Astrocyte of the spinal cord (primary cell): ENCODE data around the gene HINT1.
A peak's percentile ranks its signal among the peaks of the same experiment; 100 is the strongest.

ENCODE experiments used
- DNase-seq: peaks from one replicate; pipeline ENCODE4 v3.0.0; 2011; ENCODE audit warnings: low read depth, low spot score
- H3K4me3 ChIP-seq: 2 replicates; pipeline ENCODE4 v1.5.1; 2011; ENCODE audit warnings: low read depth, mild to moderate bottlenecking, low read length, moderate library complexity
- CTCF ChIP-seq: IDR thresholded peaks from 2 replicates; pipeline ENCODE4 v1.5.1; 2012; ENCODE audit warnings: low read depth, mild to moderate bottlenecking, low read length, inconsistent platforms
- in situ Hi-C: cut with HindIII; loops from 2 replicates; pipeline ENCODE4 v1.10.0; 2017; ENCODE audit warnings: low sequenced_read_pairs

The HINT1 gene

GRCh38 chr5:131209175-131209505, 44.1 kb upstream of the HINT1 start:
- H3K4me3 ChIP-seq = no peak overlapping the region
- no peak for TF ChIP-seq CTCF
- no peak for DNase-seq
- in situ Hi-C loops = no loop called here

DNA sequence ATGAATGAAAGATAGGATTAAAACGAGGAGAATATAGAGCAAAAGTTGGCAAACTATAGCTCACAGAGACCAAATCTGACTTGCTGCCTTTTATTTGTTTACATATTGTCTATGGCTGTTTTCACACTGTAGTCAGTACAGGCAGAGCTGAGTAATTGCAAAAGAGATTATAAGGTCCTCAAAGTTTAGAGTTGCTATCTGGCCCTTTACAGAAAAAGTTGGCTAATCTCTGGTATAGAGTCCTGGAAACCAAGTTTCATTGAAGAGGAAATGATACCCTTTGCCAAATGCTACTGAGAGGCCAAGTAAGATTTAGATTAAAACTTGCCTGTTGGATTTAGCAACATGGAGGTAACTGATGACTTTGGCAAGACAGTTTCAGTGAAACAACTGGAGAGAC, 41.7 kb upstream of the HINT1 start:
- H3K4me3 ChIP-seq = no peak overlapping the region
- in situ Hi-C loops = no loop called here
- DNase-seq = no peak
- no peak for TF ChIP-seq CTCF

DNA sequence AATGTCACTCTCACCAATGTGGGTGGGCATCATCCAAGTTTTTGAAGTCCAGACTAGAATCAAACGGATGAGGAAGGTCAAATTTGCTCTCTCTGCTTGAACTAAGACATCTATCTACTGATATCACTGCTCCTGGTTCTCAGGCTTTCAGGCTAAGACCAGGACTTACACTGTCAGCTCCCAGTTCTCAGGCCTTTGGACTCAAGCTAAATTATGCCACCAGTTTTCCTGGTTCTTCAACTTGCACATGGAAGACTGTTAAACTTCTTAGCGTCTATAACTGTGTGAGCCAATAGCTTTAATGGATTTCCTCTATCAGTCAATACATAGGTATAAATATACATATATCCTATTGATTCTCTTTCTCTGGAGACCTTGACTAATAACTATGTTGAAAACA, 41.0 kb upstream of the HINT1 start:
- DNase-seq = no peak
- in situ Hi-C loops = no loop called here
- no peak overlapping the region for H3K4me3 ChIP-seq
- no peak for TF ChIP-seq CTCF

DNA sequence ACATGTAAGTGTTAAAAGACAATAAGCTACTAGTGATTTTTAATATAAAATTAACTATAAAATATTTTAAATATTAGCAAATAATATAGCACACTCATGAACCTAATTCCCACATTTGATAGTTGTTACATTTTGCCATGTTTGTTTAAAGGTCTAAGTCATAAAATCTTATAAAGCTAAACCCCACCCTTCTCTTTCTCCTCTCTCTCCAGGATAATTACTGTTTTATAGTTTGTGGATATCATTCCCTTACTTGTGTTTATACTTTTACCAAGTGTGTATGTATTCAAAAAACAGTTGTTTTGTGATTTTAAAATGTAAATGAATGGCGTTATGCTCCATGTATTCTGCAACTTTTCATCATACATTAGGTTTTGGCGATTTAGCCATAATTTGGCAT, 39.9 kb upstream of the HINT1 start:
- no peak for TF ChIP-seq CTCF
- no peak overlapping the region for H3K4me3 ChIP-seq
- no peak for DNase-seq
- in situ Hi-C loops = no loop called here

DNA sequence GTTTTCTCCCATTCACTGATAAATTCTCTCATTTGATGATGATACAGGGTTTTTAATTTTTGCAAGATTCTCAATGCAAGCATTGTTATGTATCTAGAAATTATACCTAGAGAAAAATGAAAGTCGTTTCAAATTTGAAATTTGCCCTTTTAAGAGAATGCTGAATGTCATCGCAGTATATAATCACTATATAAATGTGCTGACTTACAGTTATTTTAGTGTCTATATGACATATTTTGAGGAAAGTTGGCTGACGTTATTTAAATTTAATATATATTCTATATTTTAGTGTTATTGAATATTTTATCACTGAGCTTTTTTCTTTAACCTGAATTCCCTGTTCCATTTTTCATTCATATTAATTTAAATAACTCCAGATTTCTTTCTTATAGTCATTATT, 35.5 kb upstream of the HINT1 start:
- no peak overlapping the region for H3K4me3 ChIP-seq
- in situ Hi-C loops = no loop called here
- TF ChIP-seq CTCF = no peak
- no peak for DNase-seq

GRCh38 chr5:131198625-131199024, 33.6 kb upstream of the HINT1 start:
- no peak overlapping the region for H3K4me3 ChIP-seq
- peak; percentile 15 for DNase-seq
- in situ Hi-C loops = no loop called here
- TF ChIP-seq CTCF = no peak

DNA sequence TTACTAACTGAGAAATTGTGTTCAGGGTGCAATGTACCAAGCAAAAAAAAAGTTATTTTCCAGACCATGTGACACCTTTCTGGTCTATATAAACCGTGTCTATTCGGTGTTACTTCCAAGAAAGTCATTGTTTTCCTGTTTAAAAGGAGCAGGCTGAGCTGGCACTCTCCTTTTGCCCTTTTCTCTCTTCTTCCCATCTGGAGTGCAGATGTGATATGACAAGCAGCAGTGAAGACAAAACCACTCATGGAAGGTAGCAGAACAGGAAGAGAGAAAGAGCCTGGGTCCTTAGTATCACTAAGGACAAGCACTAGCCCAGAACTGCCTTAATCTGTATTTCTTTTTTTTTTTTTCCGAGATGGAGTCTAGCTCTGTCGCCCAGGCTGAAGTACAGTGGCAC, 31.3 kb upstream of the HINT1 start:
- in situ Hi-C loops = no loop called here
- DNase-seq = no peak
- no peak overlapping the region for H3K4me3 ChIP-seq
- TF ChIP-seq CTCF = no peak
